Measurements from ENCODE around the gene CD37.
"Not testable (repeated sequence)": the region's sequence is repeated elsewhere in the genome, so short reads cannot be mapped to it uniquely, and the experiment has no call there.

Gene CD37, protein sequence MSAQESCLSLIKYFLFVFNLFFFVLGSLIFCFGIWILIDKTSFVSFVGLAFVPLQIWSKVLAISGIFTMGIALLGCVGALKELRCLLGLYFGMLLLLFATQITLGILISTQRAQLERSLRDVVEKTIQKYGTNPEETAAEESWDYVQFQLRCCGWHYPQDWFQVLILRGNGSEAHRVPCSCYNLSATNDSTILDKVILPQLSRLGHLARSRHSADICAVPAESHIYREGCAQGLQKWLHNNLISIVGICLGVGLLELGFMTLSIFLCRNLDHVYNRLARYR

DNA sequence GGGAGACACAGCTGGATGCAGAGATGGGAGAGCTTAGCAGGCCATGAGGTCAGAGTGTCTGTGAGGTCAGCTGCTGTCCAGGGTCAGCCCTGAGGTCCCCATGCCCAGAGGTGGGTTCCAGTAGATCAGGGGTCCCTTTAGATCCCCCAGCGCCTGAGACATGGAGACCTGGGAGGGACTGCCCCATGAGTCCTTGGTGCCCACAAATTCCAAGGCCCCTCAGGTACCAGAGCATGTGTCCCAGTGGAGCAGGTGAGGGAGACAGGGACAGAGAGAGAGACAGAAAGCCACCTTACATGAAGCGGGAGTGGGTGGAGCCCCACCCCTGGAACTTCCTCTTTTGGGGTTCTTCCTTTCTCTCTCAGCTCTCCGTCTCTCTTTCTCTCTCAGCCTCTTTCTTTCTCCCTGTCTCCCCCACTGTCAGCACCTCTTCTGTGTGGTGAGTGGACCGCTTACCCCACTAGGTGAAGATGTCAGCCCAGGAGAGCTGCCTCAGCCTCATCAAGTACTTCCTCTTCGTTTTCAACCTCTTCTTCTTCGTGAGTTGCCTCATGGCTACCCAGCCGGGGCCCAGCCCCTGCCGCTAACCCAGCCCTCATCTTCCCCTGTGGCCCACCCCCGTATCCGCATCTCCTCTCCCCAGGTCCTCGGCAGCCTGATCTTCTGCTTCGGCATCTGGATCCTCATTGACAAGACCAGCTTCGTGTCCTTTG lies at the start of gene CD37:
Gene CD37 (plus strand): TSS at position 336 of the 713 bp plus-strand sequence. CDS start 135 bp downstream, at position 471.
- DNase-seq, result no peak

DNA sequence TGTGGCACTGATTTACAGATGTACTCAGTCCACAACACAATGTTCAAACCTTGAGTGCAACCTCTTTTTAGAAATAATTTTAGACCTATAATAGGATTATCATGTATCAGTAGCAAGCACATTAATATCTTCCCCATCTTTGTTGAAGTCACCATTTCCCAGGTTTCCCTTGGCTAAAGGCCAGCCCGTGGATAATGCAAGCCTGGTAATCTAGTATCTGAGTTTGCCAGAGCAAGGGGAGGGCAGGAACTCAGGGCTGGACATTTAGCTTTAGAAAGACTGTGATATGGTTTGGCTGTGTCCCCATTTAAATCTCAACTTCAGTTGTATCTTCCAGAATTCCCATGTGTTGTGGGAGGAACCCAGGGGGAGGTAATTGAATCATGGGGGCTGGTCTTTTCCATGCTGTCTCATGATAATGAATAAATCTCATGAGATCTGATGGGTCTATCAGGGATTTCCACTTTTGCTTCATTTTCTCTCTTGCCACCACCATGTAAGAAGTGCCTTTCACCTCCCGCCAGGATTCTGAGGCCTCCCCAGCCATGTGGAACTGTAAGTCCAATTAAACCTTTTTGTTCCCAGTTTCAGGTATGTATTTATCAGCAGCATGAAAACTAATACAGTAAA lies 48.0 kb upstream of the CD37 start:
- DNase-seq, result no peak

DNA sequence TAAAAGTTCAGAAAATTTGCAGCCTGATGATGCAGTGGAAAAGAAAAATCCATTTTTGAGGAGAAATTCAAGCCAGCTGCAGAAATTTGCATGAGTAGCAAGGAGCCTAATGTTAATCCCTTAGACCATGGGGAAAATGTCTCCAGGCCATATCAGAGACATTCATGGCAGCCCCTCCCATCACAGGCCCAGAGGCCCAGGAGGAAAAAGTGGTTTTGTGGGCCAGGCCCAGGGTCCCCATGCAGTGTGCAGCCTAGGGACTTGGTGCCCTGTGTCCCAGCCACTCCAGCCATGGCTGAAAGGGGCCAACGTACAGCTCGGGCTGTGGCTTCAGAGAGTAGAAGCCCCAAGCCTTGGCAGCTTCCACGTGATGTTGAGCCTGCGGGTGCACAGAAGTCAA lies 47.0 kb upstream of the CD37 start:
- DNase-seq, result not testable (repeated sequence)

DNA sequence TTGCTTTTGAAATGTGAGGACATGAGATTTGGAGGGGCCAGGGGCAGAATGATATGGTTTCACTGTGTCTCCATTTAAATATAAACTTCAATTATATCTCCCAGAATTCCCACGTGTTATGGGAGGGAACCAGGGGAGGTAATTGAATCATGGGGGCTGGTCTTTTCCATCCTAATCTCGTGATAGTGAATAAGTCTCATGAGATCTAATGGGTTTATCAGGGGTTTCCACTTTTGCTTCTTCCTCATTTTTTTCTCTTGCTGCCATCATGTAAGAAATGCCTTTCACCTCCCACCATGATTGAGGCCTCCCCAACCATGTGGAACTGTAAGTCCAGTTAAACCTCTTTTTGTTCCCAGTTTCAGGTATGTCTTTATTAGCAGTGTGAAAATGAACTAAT lies 45.9 kb upstream of the CD37 start:
- not testable (repeated sequence) for DNase-seq

DNA sequence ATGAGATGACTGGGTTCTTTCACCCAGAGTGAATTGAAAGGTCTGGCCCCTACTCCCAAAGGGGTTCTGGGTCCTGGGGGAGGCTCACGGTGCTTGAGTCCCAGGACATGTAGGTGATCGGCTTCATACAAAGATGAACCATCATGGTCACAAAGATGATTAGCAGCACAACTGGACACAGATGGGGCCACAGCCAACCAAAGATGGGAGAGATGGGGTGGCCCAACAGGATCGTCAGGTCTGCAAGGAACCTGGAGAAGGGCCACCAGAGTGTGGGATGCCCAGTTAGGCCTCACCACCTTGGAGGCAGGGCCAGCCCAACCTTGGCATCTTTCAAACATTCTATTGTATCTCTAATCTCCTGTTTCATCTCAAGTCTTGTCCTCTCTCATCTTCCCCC lies 44.7 kb upstream of the CD37 start:
- DNase-seq, result no peak

DNA sequence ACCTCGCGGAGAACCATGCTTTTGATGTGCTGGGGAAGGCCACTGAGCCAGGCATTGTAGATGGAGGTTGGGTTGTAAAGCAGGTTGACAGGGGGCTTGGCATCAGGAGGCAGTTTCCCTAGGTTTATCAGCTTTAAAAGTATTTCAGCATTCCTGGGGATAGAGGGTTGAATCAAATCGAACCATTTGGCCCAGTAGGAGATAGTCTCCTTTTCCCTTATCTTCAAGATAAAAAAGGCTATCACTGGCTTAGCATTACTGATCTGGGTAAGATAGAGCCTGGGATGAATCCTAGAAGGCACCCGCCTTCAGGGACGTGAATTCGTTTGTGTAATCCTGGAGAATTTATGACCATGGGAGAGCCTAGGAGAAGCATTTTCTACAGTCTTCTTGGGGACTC lies 40.8 kb upstream of the CD37 start:
- no peak for DNase-seq

DNA sequence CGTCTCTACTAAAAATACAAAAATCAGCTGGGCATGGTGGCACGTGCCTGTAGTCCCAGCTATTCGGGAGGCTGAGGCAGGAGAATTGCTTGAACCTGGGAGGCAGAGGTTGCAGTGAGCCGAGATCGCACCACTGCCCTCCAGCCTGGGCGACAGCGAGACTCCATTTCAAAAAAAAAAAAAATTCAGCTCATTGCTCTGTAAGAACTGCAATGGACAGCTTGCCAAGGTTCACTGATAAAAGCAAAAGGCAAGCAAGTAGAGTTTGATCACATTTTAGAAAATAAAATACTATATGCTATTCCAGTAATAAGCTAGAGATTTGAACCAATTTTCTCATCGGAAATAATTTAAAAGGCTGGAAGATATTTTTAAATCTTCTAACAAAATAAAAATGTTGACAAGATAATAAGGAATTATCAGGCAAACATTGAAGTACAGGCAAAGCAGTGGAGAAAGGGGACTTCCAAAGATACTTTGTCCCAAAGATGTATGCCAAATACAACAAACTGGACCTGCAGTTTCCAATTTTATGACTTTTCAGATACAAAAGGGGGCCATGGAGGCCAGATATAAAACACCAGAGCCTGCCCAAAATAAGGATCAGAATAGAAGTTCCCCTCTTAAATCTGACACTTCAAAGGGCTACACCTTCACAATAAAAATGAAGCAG lies 39.9 kb upstream of the CD37 start:
- DNase-seq, result no peak

- no peak for DNase-seq
Observed at GRCh38 chr19:49297403-49297802, 37.8 kb upstream of the CD37 start.

DNA sequence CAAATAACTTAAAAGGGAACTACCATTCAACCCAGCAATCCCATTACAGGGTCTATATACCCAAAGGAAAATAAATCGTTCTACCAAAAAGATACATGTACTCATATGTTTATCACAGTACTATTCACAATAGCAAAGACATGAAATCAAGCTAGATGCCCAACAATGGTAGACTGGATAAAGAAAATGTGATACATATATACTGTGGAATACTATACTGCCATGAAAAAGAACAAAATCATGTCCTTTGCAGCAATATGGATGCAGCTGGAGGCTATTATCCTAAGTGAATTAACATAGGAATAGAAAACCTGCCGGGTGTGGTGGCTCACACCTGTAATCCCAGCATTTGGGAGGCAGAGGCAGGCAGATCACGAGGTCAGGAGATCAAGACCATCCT lies 36.6 kb upstream of the CD37 start:
- DNase-seq, result not testable (repeated sequence)

DNA sequence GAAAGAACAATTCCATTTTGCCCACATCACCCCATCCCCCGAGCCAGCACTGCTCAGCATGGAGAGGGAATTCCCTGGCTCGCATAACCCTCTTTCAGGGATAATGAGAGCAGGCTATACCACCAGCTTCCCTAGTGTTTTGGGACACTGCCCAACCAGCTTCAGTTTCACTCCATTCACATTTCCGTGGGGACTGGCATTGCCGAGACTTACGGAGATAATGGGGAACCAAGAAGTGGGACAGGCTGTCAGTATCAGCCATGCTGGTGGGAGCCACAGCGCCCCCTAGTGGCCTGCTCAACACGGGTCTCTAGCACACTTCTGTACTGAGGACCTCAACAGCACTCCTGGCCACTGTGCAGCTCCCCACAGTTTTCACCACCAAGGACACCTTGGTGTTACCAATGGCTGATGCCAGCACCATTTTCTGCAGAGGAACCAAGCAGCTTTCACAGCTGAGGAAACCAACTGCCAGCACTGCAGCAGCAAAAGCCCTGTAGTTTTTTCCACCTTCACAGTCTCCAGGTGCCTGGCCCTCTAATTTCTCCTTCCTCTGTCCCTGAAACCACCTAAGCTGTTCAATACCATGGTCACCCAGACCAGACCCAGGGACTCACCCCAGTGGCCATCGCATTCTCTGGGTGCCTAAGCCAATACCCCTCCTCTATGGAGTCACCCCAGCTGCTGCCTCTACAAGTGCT lies 33.9 kb upstream of the CD37 start:
- DNase-seq, result peak in 39 of 51 donors; percentile 0 to 70 (median 34)

GRCh38 chr19:49301866-49302252 lies 33.3 kb upstream of the CD37 start:
- DNase-seq, result no peak

GRCh38 chr19:49306734-49307133 lies 28.5 kb upstream of the CD37 start:
- DNase-seq, result not testable (repeated sequence)

DNA sequence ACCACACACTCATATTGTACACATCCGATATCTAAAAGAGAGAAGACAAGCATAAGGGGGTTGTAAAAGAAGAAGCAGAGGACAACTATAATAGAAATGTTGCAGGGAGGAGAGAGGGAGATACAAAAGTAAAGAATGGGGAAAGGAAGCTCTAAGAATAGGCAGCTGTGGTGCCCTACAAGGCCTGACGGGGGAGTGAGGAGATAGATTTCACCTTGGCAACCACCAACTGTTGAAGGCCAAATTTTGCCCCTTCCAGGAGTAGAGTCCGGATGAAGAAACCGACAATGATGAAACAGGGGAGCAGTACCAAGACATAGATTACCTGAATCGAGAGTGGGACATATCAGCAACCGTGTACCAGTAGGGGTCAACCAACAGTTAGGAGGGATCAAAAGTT lies 26.1 kb upstream of the CD37 start:
- no peak for DNase-seq

DNA sequence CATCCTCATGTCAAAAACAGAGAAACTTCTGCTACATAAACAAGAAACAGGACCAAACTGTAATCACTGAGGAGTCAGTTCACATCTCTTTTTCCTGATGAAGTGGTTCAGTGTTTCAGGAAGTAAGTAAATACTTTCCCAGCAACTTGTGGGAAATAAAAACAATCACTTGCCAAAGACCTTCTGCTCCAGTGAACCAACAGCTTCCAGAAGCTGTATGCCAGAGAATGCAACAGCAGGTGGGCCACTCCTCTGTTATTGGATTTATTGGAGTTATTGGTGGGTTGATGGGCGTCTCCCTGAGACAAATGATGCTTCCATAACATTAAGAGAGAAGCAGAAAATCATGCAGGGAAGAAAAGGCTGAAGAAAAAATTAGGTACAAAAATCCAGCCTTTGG lies 20.1 kb upstream of the CD37 start:
- DNase-seq, result no peak

DNA sequence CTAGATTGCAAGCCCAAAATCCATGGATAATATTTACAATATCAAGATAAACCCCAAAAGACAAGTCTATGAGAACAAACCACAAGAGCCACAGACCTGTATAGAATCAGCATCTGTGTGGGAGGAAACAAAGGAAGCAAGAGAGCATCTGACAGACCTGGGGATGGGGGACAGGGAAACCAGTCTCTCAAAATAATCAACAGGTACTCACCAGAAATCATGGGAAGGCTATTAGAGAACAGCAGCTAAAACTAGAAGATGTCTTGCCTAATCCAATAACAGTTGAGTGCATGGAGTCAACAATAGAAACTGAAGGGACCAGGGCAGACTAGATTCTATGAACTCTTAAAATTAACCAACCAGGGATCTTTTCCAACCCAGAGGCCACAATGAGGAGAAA lies 18.9 kb upstream of the CD37 start:
- no peak for DNase-seq

GRCh38 chr19:49318296-49318695 lies 16.9 kb upstream of the CD37 start:
- no peak for DNase-seq

- DNase-seq, result no peak
Observed at GRCh38 chr19:49324801-49325576, 10.2 kb upstream of the CD37 start, which contains the start of gene SLC6A16. Gene SLC6A16, minus strand, starts transcription at chr19:49325191. Its CDS starts 13,844 bp downstream, at chr19:49311347.

- not testable (repeated sequence) for DNase-seq
Observed at GRCh38 chr19:49325756-49326155, 9.4 kb upstream of the CD37 start.

DNA sequence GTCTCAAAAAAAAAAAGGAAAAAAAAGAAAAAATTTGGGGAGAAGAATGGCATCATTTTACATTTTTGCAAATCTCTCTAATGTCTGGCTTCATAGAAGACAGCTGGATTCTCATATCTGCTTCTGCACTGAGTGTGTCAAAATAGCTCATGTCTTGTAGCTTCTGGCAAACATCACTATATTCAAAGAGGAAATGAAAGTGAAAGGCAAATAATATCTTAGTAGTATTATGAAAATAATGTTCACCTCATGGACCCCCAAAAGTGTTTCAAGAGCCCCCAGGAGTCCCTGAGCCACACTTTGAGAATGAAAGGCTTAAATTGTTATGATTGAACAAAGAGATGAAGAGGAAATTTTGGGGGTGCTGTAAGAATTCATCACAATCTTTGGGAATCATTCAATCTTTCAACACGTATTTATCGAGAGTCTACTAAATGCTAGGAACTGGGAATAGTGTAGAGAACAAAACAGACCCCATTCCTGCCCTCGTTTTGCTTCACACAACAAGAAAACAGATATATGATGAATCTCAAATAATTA lies 9.0 kb upstream of the CD37 start:
- DNase-seq, result no peak

DNA sequence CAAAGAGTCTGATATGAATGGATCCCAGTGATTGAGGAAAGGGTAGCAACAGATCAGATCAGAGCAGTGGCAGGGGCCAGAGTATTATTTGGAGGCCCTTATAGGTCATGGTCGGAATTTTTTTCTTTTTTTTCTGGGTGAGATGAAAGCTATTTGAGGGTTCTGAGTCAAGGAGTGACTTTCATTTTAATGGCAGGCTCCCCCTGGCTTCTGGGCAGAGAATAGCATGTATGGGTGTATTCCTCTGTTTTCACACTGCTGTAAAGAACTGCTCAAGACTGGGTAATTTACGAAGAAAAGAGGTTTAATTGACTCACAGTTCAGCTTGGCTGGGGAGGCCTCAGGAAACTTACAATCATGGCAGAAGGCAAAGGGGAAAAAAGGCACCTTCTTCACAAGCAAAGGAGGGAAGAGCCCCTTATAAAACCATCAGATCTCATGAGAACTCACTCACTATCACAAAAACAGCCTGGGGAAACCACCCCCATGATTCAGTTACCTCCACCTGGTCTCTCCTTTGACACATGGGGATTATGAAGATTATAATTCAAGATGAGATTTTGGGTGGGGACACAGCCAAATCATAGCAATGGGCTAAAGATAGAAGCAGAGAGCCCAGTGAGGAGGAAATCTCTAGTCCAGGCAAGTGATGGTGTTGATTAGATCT lies 7.2 kb upstream of the CD37 start:
- DNase-seq, result no peak
